Measurements from ENCODE around the gene SSR2. TPM values are rescaled to one million over a fixed set of nuclear protein-coding genes. Genes with fewer than 3 reads are reported as not detected.

SSR2 gene
- total and polyA plus RNA-seq, 2 donors, result 251 to 262 TPM

GRCh38 chr1:156025876-156026275 is 5.1 kb upstream of the SSR2 start:
- WGBS, result 21% methylated on average over 9 of the region's 9 CpGs
- Histone ChIP-seq H3K9me3 (ENCODE audit: control insufficient read depth in 2 of 2, insufficient read depth in 1 of 2, low read length in 1 of 2) (no peaks in the 10 kb centered on the region), H3K4me1 (ENCODE audit: control insufficient read depth in 2 of 2, insufficient read depth in 2 of 2, low read length in 2 of 2) (peaks cover 3 to 6% of the 10 kb centered on the region in 2 donors), H3K27ac (ENCODE audit: low read depth in 1 of 2, low read length in 1 of 2) (no peak overlapping the region), H3K36me3 (ENCODE audit: control insufficient read depth in 2 of 2, insufficient read depth in 2 of 2, low read length in 1 of 2) (no peaks in the 10 kb centered on the region), H3K27me3 (ENCODE audit: control insufficient read depth in 2 of 2, insufficient read depth in 1 of 2, low read length in 1 of 2) (no peaks in the 10 kb centered on the region), H3K4me3 (ENCODE audit: low read length in 2 of 2) (no peak overlapping the region)
- DNase-seq (ENCODE audit: low read depth in 6 of 9, low spot score in 9 of 9), result peak in 3 of 9 donors; percentile 28 to 42 (median 33)

GRCh38 chr1:156024801-156025200 is 4.0 kb upstream of the SSR2 start:
- WGBS, result 94% methylated on average over 5 of the region's 5 CpGs
- DNase-seq (ENCODE audit: low read depth in 6 of 9, low spot score in 9 of 9), result no peak
- Histone ChIP-seq H3K4me1 (ENCODE audit: control insufficient read depth in 2 of 2, insufficient read depth in 2 of 2, low read length in 2 of 2) (peaks cover 8 to 14% of the 10 kb centered on the region in 2 donors), H3K9me3 (ENCODE audit: control insufficient read depth in 2 of 2, insufficient read depth in 1 of 2, low read length in 1 of 2) (no peaks in the 10 kb centered on the region), H3K4me3 (ENCODE audit: low read length in 2 of 2) (no peak overlapping the region), H3K36me3 (ENCODE audit: control insufficient read depth in 2 of 2, insufficient read depth in 2 of 2, low read length in 1 of 2) (no peaks in the 10 kb centered on the region), H3K27ac (ENCODE audit: low read depth in 1 of 2, low read length in 1 of 2) (no peak overlapping the region), H3K27me3 (ENCODE audit: control insufficient read depth in 2 of 2, insufficient read depth in 1 of 2, low read length in 1 of 2) (no peaks in the 10 kb centered on the region)

- H3K4me3 ChIP-seq (ENCODE audit: low read length in 2 of 2), result no peak overlapping the region
- H3K36me3 ChIP-seq (ENCODE audit: control insufficient read depth in 2 of 2, insufficient read depth in 2 of 2, low read length in 1 of 2), result peaks cover 6 to 22% of the 10 kb centered on the region in 2 donors
- no peaks in the 10 kb centered on the region for H3K27me3 ChIP-seq (ENCODE audit: control insufficient read depth in 2 of 2, insufficient read depth in 1 of 2, low read length in 1 of 2)
- peaks cover 10 to 17% of the 10 kb centered on the region in 2 donors for H3K4me1 ChIP-seq (ENCODE audit: control insufficient read depth in 2 of 2, insufficient read depth in 2 of 2, low read length in 2 of 2)
- no peak overlapping the region for H3K27ac ChIP-seq (ENCODE audit: low read depth in 1 of 2, low read length in 1 of 2)
- H3K9me3 ChIP-seq (ENCODE audit: control insufficient read depth in 2 of 2, insufficient read depth in 1 of 2, low read length in 1 of 2), result no peaks in the 10 kb centered on the region
- DNase-seq (ENCODE audit: low read depth in 6 of 9, low spot score in 9 of 9), result no peak
- WGBS, result 91% methylated on average over 2 of the region's 2 CpGs
Observed at GRCh38 chr1:156021954-156022353, 1.2 kb upstream of the SSR2 start.

GRCh38 chr1:156021093-156021428 is 310 bp upstream of the SSR2 start:
- WGBS, result 7% methylated on average over 4 of the region's 4 CpGs
- H3K27me3 ChIP-seq (ENCODE audit: control insufficient read depth in 2 of 2, insufficient read depth in 1 of 2, low read length in 1 of 2), result no peaks in the 10 kb centered on the region
- DNase-seq (ENCODE audit: low read depth in 6 of 9, low spot score in 9 of 9), result no peak
- no peaks in the 10 kb centered on the region for H3K9me3 ChIP-seq (ENCODE audit: control insufficient read depth in 2 of 2, insufficient read depth in 1 of 2, low read length in 1 of 2)
- H3K4me3 ChIP-seq (ENCODE audit: low read length in 2 of 2), result peak overlapping the region; percentile 92 to 99
- H3K4me1 ChIP-seq (ENCODE audit: control insufficient read depth in 2 of 2, insufficient read depth in 2 of 2, low read length in 2 of 2), result peaks cover 10 to 17% of the 10 kb centered on the region in 2 donors
- H3K36me3 ChIP-seq (ENCODE audit: control insufficient read depth in 2 of 2, insufficient read depth in 2 of 2, low read length in 1 of 2), result peaks cover 11 to 27% of the 10 kb centered on the region in 2 donors
- H3K27ac ChIP-seq (ENCODE audit: low read depth in 1 of 2, low read length in 1 of 2), result no peak overlapping the region

DNA sequence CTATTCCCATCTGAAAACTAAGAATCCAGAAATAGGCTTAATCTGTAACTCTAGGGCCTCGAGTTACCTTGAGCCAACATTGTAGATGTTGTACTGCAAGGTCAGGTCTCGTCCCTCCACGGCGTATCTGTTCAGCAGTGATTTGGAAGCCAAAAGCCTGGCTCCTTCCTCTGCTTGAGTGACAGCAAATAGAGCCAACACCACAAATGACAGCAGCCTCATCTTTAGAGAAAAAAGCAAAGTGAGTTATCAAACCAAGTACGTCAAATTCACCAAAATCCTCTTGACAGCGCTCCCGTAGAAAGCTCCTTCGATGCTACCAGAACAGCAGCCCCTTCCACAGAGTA is 832 bp downstream of the SSR2 start:
- H3K4me1 ChIP-seq (ENCODE audit: control insufficient read depth in 2 of 2, insufficient read depth in 2 of 2, low read length in 2 of 2), result peaks cover 10 to 14% of the 10 kb centered on the region in 2 donors
- peaks cover 14 to 29% of the 10 kb centered on the region in 2 donors for H3K36me3 ChIP-seq (ENCODE audit: control insufficient read depth in 2 of 2, insufficient read depth in 2 of 2, low read length in 1 of 2)
- DNase-seq (ENCODE audit: low read depth in 6 of 9, low spot score in 9 of 9), result no peak
- no peaks in the 10 kb centered on the region for H3K27me3 ChIP-seq (ENCODE audit: control insufficient read depth in 2 of 2, insufficient read depth in 1 of 2, low read length in 1 of 2)
- H3K9me3 ChIP-seq (ENCODE audit: control insufficient read depth in 2 of 2, insufficient read depth in 1 of 2, low read length in 1 of 2), result no peaks in the 10 kb centered on the region
- no peak overlapping the region for H3K27ac ChIP-seq (ENCODE audit: low read depth in 1 of 2, low read length in 1 of 2)
- 84% methylated on average over 8 of the region's 8 CpGs for WGBS
- peak overlapping the region; percentile 92 to 99 for H3K4me3 ChIP-seq (ENCODE audit: low read length in 2 of 2)

GRCh38 chr1:156014829-156015228 is 5.9 kb downstream of the SSR2 start:
- Histone ChIP-seq H3K27ac (ENCODE audit: low read depth in 1 of 2, low read length in 1 of 2) (no peak overlapping the region), H3K4me1 (ENCODE audit: control insufficient read depth in 2 of 2, insufficient read depth in 2 of 2, low read length in 2 of 2) (peaks cover 2 to 3% of the 10 kb centered on the region in 2 donors), H3K36me3 (ENCODE audit: control insufficient read depth in 2 of 2, insufficient read depth in 2 of 2, low read length in 1 of 2) (peaks cover 56 to 77% of the 10 kb centered on the region in 2 donors), H3K9me3 (ENCODE audit: control insufficient read depth in 2 of 2, insufficient read depth in 1 of 2, low read length in 1 of 2) (no peaks in the 10 kb centered on the region), H3K4me3 (ENCODE audit: low read length in 2 of 2) (no peak overlapping the region), H3K27me3 (ENCODE audit: control insufficient read depth in 2 of 2, insufficient read depth in 1 of 2, low read length in 1 of 2) (no peaks in the 10 kb centered on the region)
- 98% methylated on average over 7 of the region's 7 CpGs for WGBS
- no peak for DNase-seq (ENCODE audit: low read depth in 6 of 9, low spot score in 9 of 9)

- H3K27ac ChIP-seq (ENCODE audit: low read depth in 1 of 2, low read length in 1 of 2), result no peak overlapping the region
Observed at GRCh38 chr1:156012051-156012817, 8.5 kb downstream of the SSR2 start.

GRCh38 chr1:156009404-156009803 is 11.3 kb downstream of the SSR2 start:
- WGBS, result 85% methylated on average over 3 of the region's 3 CpGs

More at GRCh38 chr1:156012051-156012817, 8.5 kb downstream of the SSR2 start:
- Histone ChIP-seq H3K4me1 (ENCODE audit: control insufficient read depth in 2 of 2, insufficient read depth in 2 of 2, low read length in 2 of 2) (no peaks in the 10 kb centered on the region), H3K4me3 (ENCODE audit: low read length in 2 of 2) (no peak overlapping the region), H3K9me3 (ENCODE audit: control insufficient read depth in 2 of 2, insufficient read depth in 1 of 2, low read length in 1 of 2) (no peaks in the 10 kb centered on the region), H3K36me3 (ENCODE audit: control insufficient read depth in 2 of 2, insufficient read depth in 2 of 2, low read length in 1 of 2) (peaks cover 67 to 74% of the 10 kb centered on the region in 2 donors), H3K27me3 (ENCODE audit: control insufficient read depth in 2 of 2, insufficient read depth in 1 of 2, low read length in 1 of 2) (no peaks in the 10 kb centered on the region)
- WGBS, result 93% methylated on average over 4 of the region's 4 CpGs
- DNase-seq (ENCODE audit: low read depth in 6 of 9, low spot score in 9 of 9), result no peak

GRCh38 chr1:156006666-156007376 is 13.9 kb downstream of the SSR2 start:
- WGBS, result 94% methylated on average over 7 of the region's 7 CpGs
- peaks cover 0 to 10% of the 10 kb centered on the region in 2 donors for H3K4me1 ChIP-seq (ENCODE audit: control insufficient read depth in 2 of 2, insufficient read depth in 2 of 2, low read length in 2 of 2)
- peaks cover 41 to 42% of the 10 kb centered on the region in 2 donors for H3K36me3 ChIP-seq (ENCODE audit: control insufficient read depth in 2 of 2, insufficient read depth in 2 of 2, low read length in 1 of 2)

More at GRCh38 chr1:156009404-156009803, 11.3 kb downstream of the SSR2 start:
- Histone ChIP-seq H3K27me3 (ENCODE audit: control insufficient read depth in 2 of 2, insufficient read depth in 1 of 2, low read length in 1 of 2) (no peaks in the 10 kb centered on the region), H3K27ac (ENCODE audit: low read depth in 1 of 2, low read length in 1 of 2) (no peak overlapping the region), H3K4me3 (ENCODE audit: low read length in 2 of 2) (no peak overlapping the region), H3K36me3 (ENCODE audit: control insufficient read depth in 2 of 2, insufficient read depth in 2 of 2, low read length in 1 of 2) (peaks cover 61 to 67% of the 10 kb centered on the region in 2 donors), H3K9me3 (ENCODE audit: control insufficient read depth in 2 of 2, insufficient read depth in 1 of 2, low read length in 1 of 2) (no peaks in the 10 kb centered on the region), H3K4me1 (ENCODE audit: control insufficient read depth in 2 of 2, insufficient read depth in 2 of 2, low read length in 2 of 2) (peaks cover 0 to 10% of the 10 kb centered on the region in 2 donors)
- DNase-seq (ENCODE audit: low read depth in 6 of 9, low spot score in 9 of 9), result no peak

More at GRCh38 chr1:156006666-156007376, 13.9 kb downstream of the SSR2 start:
- no peak for DNase-seq (ENCODE audit: low read depth in 6 of 9, low spot score in 9 of 9)
- H3K4me3 ChIP-seq (ENCODE audit: low read length in 2 of 2), result no peak overlapping the region
- no peaks in the 10 kb centered on the region for H3K27me3 ChIP-seq (ENCODE audit: control insufficient read depth in 2 of 2, insufficient read depth in 1 of 2, low read length in 1 of 2)
- no peaks in the 10 kb centered on the region for H3K9me3 ChIP-seq (ENCODE audit: control insufficient read depth in 2 of 2, insufficient read depth in 1 of 2, low read length in 1 of 2)
- no peak overlapping the region for H3K27ac ChIP-seq (ENCODE audit: low read depth in 1 of 2, low read length in 1 of 2)
